ENCODE data around the gene FAM161A. TPM values are rescaled to one million over a fixed set of nuclear protein-coding genes. Genes with fewer than 3 reads are reported as not detected.
A peak's percentile ranks its signal among the peaks of the same experiment; 100 is the strongest.
"Not testable (repeated sequence)": the region's sequence is repeated elsewhere in the genome, so short reads cannot be mapped to it uniquely, and the experiment has no call there.

Gene FAM161A
- total RNA-seq, 1 donor from 2014 or later, result 0.53 TPM

GRCh38 chr2:61885896-61886603 lies 32.2 kb upstream of the FAM161A start:
- Histone ChIP-seq H3K27me3 (ENCODE audit: control insufficient read depth, insufficient read depth, low read length) (no peaks in the 10 kb centered on the region), H3K4me3 (ENCODE audit: low read depth, low read length) (no peak overlapping the region), H3K36me3 (ENCODE audit: control insufficient read depth, insufficient read depth, low read length) (peaks cover 11% of the 10 kb centered on the region)
- no peak for TF ChIP-seq CTCF (IDR thresholded peaks at IDR 0.05; ENCODE audit: insufficient read depth, low read length, severe bottlenecking)
- no peak for DNase-seq (ENCODE audit: low read depth)
- FAIRE-seq, result no peak

- no peak for DNase-seq (ENCODE audit: low read depth)
- no peak overlapping the region for H3K4me3 ChIP-seq (ENCODE audit: low read depth, low read length)
- H3K27me3 ChIP-seq (ENCODE audit: control insufficient read depth, insufficient read depth, low read length), result no peaks in the 10 kb centered on the region
- FAIRE-seq, result no peak
- H3K36me3 ChIP-seq (ENCODE audit: control insufficient read depth, insufficient read depth, low read length), result peaks cover 12% of the 10 kb centered on the region
- no peak for TF ChIP-seq CTCF (IDR thresholded peaks at IDR 0.05; ENCODE audit: insufficient read depth, low read length, severe bottlenecking)
Observed at GRCh38 chr2:61882850-61883249, 29.0 kb upstream of the FAM161A start.

- peaks cover 13% of the 10 kb centered on the region for H3K36me3 ChIP-seq (ENCODE audit: control insufficient read depth, insufficient read depth, low read length)
- FAIRE-seq, result not testable (repeated sequence)
Observed at GRCh38 chr2:61879351-61879750, 25.5 kb upstream of the FAM161A start.

GRCh38 chr2:61878761-61879160 lies 24.9 kb upstream of the FAM161A start:
- peak; percentile 92 for DNase-seq (ENCODE audit: low read depth)
- no peak for TF ChIP-seq CTCF (IDR thresholded peaks at IDR 0.05; ENCODE audit: insufficient read depth, low read length, severe bottlenecking)

More at GRCh38 chr2:61879351-61879750, 25.5 kb upstream of the FAM161A start:
- peak; percentile 39 for DNase-seq (ENCODE audit: low read depth)
- H3K27me3 ChIP-seq (ENCODE audit: control insufficient read depth, insufficient read depth, low read length); H3K4me3 ChIP-seq (ENCODE audit: low read depth, low read length): not testable (repeated sequence)

GRCh38 chr2:61877571-61878245 lies 23.8 kb upstream of the FAM161A start:
- no peak for TF ChIP-seq CTCF (IDR thresholded peaks at IDR 0.05; ENCODE audit: insufficient read depth, low read length, severe bottlenecking)
- H3K4me3 ChIP-seq (ENCODE audit: low read depth, low read length), result no peak overlapping the region
- no peak for FAIRE-seq
- no peaks in the 10 kb centered on the region for H3K27me3 ChIP-seq (ENCODE audit: control insufficient read depth, insufficient read depth, low read length)
- DNase-seq (ENCODE audit: low read depth), result peak; percentile 39
- peaks cover 15% of the 10 kb centered on the region for H3K36me3 ChIP-seq (ENCODE audit: control insufficient read depth, insufficient read depth, low read length)

More at GRCh38 chr2:61878761-61879160, 24.9 kb upstream of the FAM161A start:
- Histone ChIP-seq H3K4me3 (ENCODE audit: low read depth, low read length) (no peak overlapping the region), H3K36me3 (ENCODE audit: control insufficient read depth, insufficient read depth, low read length) (peaks cover 13% of the 10 kb centered on the region), H3K27me3 (ENCODE audit: control insufficient read depth, insufficient read depth, low read length) (no peaks in the 10 kb centered on the region)
- FAIRE-seq, result no peak

- TF ChIP-seq CTCF (IDR thresholded peaks at IDR 0.05; ENCODE audit: insufficient read depth, low read length, severe bottlenecking), result no peak
- Histone ChIP-seq H3K4me3 (ENCODE audit: low read depth, low read length) (no peak overlapping the region), H3K27me3 (ENCODE audit: control insufficient read depth, insufficient read depth, low read length) (no peaks in the 10 kb centered on the region), H3K36me3 (ENCODE audit: control insufficient read depth, insufficient read depth, low read length) (peaks cover 12% of the 10 kb centered on the region)
- DNase-seq (ENCODE audit: low read depth) (no peak), FAIRE-seq (no peak)
Observed at GRCh38 chr2:61876400-61876799, 22.5 kb upstream of the FAM161A start.

- H3K27me3 ChIP-seq (ENCODE audit: control insufficient read depth, insufficient read depth, low read length); DNase-seq (ENCODE audit: low read depth); FAIRE-seq; H3K36me3 ChIP-seq (ENCODE audit: control insufficient read depth, insufficient read depth, low read length); H3K4me3 ChIP-seq (ENCODE audit: low read depth, low read length): not testable (repeated sequence)
Observed at GRCh38 chr2:61866482-61867089, 12.7 kb upstream of the FAM161A start.

Measured in bronchial epithelial cell (primary cell).